HG03108 (cell line): ENCODE measurements around the gene MAGEA11.
"Not testable (repeated sequence)": the region's sequence is repeated elsewhere in the genome, so short reads cannot be mapped to it uniquely, and the experiment has no call there.

Experiments used
- ATAC-seq: cut with Tn5 transposase; IDR thresholded peaks from one replicate; pipeline ENCODE4 v1.9.1; 2021; ENCODE audit warnings: moderate library complexity; ENCODE audit not compliant: unreplicated experiment

MAGEA11 gene

DNA sequence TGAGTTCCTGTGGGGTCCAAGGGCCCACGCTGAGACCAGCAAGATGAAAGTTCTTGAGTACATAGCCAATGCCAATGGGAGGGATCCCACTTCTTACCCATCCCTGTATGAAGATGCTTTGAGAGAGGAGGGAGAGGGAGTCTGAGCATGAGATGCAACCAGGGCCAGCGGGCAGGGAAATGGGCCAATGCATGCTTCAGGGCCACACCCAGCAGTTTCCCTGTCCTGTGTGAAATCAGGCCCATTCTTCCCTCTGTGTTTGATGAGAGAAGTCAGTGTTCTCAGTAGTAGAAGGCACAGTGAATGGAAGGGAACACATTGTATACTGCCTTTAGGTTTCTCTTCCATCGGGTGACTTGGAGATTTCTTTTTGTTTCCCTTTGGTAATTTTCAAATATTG lies 4.8 kb downstream of the MAGEA11 start:
- no peak for ATAC-seq

DNA sequence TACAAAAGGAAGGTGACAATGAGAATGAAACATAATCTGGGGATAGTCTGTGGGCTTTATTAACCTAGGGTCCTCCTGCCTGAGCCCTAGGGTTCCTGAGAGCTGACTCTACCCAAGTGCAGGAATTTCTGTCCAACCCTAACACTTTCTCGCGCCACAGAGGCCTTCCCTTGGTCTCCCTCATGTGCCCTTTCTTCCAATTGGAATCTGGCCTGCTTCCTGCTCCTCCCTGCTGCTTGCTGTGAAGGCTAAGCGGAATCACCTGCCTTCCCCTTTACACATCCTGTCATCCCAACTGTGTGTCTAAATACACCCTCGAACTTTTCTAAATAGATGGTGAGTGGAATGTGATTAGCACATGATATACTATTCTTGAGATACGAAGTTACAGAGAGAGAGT lies 5.9 kb downstream of the MAGEA11 start:
- no peak for ATAC-seq

DNA sequence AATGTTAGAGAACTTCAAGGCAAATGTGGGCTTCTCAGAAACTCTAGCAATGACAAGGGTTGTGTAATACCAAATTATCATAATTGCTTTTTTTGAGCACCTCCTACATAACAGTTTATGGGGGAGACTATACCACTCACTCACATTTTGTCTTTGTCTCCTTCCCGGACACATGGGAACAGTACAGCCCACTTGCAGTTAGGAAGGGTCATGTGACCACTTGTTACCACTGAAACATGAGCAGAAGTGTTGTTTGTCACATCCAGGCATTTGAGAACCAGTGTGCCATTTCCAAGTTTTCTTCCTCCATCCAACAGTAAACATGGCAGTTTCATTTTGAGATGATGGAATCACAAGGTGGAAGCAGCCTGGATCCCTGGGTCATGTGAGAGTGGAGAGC lies 6.9 kb downstream of the MAGEA11 start:
- no peak for ATAC-seq

DNA sequence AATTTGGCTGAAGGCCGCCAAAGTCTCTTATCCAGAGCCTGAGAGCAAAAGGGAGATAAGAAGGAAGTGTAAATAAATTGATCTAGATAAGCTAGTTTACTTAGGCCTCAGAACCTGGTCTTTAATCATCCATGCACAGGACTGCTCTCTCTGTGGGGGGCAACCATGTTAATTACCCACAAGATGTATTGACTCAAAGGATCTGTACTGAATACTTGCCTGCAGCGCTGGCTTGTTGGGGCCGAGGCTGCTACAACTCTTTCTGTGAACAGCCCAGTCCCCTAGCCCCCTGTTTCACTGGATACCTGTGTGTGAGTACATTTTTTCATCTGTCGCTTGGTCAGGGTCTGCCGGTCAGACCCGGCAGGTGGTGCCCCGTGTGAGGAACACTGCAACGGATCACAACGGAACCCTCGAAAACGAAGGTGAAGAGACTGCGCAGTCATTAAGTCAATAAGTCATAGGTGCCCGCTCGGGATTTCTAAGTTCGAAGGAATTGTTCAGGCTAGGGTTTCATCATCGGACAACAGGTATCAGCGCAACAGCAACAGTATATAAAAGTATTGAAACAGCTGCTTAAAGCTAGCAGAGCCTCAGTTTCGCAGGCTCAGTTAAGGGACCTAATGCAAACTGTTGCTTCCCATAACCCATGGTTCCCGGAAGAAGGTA lies 8.3 kb downstream of the MAGEA11 start:
- ATAC-seq: no peak

DNA sequence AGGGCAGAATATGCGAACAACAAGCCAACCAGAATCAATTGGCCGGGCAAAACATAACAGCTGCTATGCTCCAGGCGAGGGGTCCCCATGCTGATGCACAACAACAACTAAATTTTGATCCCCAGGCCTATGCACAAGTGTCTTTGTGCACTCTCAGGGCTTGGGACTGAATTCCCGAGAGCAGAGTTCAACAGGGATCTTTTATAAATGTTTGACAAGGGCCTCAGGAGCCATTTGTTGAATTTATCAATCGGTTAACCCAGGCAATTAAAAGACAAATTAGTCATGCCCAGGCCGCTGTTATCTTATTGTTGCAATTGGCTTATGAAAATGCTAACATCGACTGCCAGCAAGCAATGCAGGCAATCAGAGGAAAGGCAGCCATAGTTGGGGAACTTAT lies 9.4 kb downstream of the MAGEA11 start:
- ATAC-seq: not testable (repeated sequence)

DNA sequence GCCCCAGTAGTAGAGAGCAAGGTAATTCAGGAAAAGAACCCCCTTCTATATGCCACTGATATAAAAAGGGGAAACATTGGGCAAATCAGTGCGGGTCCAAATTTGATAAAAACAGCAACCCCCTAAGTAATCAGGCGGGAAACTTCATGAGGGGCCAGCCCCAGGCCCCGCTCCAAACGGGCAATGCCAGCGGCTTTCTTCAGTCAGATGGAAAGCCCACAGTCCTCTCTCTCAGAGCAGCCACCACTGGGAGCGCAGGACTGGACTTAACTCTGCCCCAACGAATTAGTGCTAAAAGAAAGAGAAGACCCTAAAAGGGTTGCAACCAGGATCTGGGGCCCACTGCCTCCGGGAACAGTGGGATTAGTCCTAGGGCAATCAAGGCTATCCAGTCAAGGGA lies 9.9 kb downstream of the MAGEA11 start:
- no peak for ATAC-seq

DNA sequence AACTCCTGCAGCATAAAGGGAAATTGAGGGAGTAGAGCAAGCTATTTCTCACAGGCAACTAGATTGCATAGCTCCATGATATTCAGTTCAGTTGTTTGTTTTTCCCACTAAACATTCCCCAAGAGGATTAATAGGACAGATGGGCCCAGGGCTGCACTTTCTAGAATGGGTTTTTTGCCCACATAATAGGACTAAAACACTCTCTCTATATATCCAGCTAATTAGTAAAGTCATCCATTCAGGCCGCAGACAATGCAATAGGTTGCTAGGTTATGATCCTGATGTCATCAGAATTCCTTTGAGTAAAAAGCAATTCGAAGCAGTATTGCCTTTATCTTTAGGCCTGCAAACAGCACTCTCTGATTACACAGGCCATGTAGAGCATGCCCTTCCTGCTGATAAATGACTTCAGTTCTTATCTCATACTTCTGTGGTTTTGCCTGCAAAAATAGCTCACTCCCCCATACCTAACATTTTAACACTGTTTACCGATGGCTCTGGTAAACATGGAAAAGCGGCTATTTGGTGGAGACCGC lies 11.8 kb downstream of the MAGEA11 start:
- not testable (repeated sequence) for ATAC-seq

DNA sequence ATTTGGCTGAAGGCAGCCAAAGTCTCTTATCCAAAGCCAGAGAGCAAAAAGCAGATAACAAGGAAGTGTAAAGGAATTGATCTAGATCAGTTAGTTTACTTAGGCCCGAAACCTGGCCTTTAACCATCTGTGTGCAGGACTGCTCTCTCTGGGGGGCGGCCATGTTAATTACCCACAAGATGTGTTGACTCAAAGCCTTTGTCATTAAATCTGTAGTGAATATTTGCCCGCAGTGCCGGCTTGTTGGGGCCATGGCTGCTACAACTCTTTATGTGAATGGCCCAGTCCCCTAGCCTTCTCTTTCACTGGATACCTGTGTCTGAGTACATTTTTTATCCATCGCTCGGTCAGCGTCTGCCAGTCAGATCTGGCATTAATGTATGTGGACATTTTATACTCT lies 15.4 kb downstream of the MAGEA11 start:
- ATAC-seq: not testable (repeated sequence)

DNA sequence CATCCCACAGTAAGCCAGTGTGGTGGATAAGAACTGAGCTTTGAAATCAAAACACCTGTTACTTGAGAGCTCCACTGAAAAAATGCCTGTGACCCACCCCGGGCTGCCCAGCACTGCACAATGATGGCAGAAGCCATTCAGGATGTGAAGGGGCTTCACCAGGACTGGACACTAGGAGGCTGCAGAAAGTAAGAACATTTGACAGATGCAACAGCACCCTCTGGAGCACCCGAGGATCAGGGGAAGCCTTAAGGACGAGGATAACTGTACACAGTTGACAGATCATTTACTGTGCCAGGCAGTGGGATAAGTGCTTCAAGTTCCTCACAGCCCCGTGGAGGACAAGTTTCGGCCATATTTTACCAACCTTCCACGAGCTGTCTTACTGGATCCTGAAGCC lies 30.4 kb downstream of the MAGEA11 start:
- ATAC-seq: not testable (repeated sequence)

DNA sequence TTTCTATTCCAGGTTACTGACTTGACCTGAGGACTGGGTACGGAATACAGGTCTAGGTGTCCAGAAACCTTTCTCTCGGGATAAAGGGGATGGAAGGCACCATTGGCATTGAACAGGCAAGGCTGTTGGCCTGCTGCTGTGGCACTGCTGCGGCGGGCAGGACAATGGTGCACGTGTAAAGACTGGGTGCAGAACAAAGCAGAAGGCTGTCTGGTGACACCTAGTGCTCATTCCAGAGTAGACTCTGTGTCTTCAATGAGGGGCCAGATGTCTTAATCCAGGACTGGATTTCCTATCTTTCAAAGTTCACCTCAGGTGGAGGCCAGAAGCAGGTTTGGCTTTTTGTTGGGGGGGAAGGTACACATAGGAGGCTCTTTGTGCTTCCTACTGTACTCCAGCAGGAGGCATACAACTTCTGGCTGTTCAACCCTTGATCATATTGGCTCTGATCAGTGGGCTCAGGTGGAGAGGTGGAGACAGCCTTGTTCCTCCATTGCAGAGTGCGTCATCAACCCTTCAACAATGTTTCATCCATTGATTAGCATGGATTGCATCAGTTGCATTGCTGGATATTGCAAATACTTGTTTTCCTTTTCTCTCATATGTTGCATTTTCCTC lies 34.6 kb downstream of the MAGEA11 start:
- not testable (repeated sequence) for ATAC-seq

DNA sequence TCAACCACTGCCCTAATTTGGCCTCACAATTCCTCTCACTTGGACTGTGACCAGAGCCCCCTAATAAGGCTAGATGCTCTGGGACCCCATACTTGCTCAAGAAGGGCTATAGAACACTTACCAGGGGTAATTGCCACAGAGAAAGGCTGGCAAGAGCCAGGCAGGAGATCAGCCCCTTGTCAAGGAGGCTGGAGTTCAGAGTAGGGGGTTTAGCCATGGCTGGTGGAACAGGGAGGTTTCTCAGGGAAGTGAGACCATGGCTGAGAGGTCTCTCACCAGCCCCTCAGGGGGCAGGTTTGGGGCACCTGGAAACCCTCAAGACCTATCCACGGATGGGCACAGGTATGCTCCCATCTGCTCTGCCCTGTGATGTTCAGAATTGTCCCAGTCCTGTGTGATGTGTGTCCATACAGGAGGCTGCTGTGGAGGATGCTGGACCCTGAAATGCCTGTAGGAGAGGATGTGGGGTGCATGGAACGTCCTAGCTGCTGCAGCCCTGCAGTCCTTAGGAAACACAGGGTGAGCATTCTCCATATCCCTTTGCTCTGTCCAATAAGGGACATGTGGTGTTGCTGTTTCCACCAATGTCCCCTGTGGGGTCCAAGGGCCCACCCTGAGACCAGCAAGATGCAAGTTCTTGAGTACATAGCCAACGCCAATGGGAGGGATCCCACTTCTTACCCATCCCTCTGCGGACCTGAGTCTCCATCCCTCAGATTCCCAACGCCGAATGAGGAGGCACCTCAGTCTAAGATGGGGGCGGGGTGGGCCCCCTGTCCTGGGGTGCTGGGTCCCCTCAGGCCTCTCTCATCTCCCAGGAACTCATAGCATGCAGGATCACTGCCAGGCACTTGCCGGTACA lies 45.6 kb downstream of the MAGEA11 start:
- no peak for ATAC-seq

DNA sequence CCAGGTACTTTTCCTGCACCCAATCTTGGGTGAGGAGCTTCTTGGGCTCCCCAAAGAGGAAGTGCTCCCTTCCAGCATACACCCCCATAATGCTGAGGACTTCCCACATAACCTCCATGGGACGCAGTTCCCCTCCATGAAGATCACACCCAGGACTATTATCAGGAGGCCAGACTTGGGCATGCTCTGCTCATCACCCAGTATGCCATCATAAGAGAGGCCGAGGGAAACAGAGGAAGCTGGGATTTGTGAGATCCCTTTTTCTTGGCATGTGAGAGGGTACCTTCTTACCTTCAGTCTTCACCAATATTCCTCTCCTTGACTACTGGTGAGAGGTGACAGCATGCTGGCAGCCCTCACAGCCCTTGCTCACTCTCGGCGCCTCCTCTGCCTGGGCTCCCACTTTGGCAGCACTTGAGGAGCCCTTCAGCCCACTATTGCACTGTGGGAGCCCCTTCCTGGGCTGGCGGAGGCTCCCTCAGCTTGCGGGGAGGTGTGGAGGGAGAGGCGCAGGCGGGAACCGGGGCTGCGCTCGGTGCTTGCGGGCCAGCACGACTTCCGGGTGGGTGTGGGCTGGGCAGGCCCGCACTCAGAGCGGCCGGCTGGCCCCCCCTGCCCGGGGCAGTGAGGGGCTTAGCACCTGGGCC lies 46.3 kb downstream of the MAGEA11 start:
- ATAC-seq: no peak

DNA sequence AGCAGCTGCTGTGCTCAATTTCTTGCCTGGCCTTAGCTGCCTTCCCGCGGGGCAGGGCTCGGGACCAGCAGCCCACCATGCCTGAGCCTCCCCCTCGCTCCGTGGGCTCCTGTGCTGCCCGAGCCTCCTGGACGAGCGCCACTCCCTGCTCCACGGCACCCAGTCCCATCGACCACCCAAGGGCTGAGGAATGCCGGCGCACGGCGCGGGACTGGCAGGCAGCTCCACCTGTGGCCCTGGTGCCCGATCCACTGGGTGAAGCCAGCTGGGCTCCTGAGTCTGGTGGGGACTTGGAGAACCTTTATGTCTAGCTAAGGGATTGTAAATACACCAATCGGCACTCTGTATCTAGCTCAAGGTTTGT lies 46.8 kb downstream of the MAGEA11 start:
- not testable (repeated sequence) for ATAC-seq

DNA sequence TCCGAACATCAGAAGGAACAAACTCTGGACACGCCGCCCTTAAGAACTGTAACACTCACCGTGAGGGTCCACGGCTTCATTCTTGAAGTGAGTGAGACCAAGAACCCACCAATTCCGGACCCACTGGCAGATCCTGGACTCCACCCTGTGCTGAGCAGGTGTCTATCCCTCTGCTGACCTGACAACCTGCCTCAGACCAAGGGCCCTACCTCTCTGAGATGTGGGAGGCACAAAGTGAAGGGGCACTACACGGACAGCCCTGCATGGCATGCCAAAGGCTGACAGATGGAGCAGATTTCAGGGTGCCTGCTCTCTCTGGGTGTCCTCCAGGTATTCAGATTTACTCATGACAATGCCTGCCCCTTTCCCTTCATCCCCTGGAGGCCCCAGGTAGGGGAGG lies 48.0 kb downstream of the MAGEA11 start:
- ATAC-seq: no peak

DNA sequence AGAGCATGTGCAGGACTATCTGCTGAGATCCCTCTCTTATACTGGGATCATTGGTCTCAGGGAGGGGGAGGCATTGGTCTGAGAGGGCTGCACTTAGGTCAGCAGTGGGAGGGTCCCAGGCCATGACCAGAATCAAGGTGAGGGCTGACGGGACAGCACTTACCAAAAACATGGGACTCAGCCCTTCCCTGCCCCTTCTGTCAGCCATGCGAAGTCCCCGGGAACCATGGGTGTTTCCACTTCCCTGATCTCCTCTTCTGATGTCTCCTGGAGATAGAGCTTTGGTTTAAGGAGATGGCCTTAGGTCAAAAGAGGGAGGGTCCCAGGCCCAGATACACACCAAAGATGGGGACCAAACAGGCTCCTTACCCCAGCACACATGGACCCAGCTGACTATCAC lies 49.1 kb downstream of the MAGEA11 start:
- ATAC-seq: no peak

DNA sequence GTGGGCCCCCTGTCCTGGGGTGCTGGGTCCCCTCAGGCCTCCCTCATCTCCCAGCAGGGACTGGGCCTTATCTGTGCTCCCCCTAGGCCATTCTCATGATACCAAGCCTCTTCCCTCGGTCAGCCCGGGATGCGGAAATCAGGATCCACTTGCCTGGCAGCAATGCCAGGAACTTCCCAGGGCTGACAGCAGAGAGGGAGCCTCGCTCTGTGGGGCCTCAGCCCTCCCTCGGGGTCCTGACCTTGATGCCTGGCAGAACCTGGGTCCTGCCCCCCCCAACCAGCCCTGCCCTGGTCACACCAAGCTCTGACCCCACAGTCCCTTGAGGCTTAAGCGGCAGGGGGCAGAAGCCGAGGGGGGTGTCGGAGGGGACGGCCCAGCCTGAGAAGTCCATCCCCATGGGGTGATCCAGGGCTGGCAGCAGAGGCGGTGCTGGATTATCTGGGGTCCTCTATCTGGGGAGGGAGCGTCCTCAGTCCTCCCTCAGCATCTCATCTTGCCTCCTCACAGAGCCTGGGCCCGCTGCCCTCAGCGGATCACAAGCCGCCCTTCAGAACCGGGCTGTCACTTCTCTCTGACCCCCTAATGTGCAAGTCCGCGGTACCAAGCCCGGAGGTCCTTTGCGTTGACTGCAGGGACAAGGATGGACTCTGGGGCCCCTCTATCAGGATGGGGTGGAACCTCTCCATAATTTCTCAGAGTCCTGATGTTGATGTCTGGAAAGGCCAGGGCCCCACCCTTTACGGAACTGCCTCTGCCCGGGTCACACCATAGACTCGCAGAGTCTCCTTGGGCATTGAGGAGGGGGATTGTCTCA lies 50.2 kb downstream of the MAGEA11 start:
- ATAC-seq: not testable (repeated sequence)

DNA sequence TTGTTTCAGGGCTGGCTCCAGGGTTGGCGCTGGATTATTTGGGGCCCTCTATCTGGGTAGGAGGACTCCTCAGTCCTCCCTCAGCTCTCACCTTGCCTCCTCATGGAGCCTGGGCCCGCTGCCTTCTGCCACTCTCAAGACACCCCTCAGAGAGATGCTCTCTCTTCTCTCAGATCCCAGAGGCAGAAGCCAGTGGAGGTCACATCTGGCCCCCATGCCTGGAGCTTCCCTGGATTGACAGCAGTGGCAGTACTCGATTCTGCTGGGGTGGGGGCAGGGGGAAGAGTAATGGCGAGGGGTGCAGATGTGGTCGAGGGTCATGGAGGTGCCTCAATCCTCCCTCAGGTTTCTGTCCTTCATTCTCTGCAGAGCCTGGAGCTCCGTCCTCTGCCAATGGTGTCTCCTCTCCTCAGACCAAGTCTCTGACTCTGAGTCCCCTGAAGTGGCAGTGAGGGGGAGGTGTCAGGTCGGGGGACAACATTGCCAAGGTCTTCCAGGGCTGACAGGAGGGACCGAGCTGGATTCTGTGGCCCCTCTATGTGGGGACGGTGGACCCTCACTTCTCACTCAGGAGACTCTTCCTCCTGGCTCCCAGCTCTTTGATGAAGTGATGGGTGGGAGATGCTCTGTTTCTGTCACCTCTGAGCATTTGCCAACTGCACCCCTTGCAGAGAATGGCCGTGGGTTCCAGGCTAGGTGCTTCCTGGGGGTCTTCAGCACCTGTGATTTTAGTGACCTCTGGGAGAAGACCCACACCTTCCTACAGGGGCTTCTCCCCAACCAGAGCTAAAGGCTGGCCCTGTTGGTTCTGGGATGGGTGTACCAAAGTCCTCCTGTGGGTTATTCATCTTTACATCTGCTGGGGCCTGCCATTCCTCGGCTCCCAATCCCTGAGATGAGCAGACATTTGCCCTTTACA lies 51.1 kb downstream of the MAGEA11 start:
- ATAC-seq: no peak
